HS-5 (cell line): Measurements from ENCODE around the gene LYZL1.
"Not testable (repeated sequence)": the region's sequence is repeated elsewhere in the genome, so short reads cannot be mapped to it uniquely, and the experiment has no call there.

Source experiments
- DNase-seq: peaks from one replicate; pipeline ENCODE4 v3.0.0-alpha.2; 2012; ENCODE audit warnings: low read depth

Gene LYZL1

GRCh38 chr10:29263506-29263905 lies 25.4 kb upstream of the LYZL1 start:
- no peak for DNase-seq

- no peak for DNase-seq
These were observed 23.6 kb upstream of the LYZL1 start for GRCh38 chr10:29265210-29265768.

- no peak for DNase-seq
These were observed 22.2 kb upstream of the LYZL1 start for GRCh38 chr10:29266641-29267040.

GRCh38 chr10:29268011-29268410 lies 20.9 kb upstream of the LYZL1 start:
- no peak for DNase-seq

GRCh38 chr10:29269486-29269885 lies 19.4 kb upstream of the LYZL1 start:
- DNase-seq: no peak

GRCh38 chr10:29270883-29271282 lies 18.0 kb upstream of the LYZL1 start:
- no peak for DNase-seq

- no peak for DNase-seq
These were observed 17.0 kb upstream of the LYZL1 start for GRCh38 chr10:29271877-29272276.

GRCh38 chr10:29273478-29273877 lies 15.4 kb upstream of the LYZL1 start:
- no peak for DNase-seq

GRCh38 chr10:29276251-29276850 lies 12.5 kb upstream of the LYZL1 start:
- DNase-seq: no peak

- DNase-seq: no peak
These were observed 11.6 kb upstream of the LYZL1 start for GRCh38 chr10:29277296-29277695.

GRCh38 chr10:29279779-29280487 lies 8.9 kb upstream of the LYZL1 start:
- no peak for DNase-seq

GRCh38 chr10:29280488-29280840 lies 8.4 kb upstream of the LYZL1 start:
- no peak for DNase-seq

GRCh38 chr10:29285624-29286051 lies 3.2 kb upstream of the LYZL1 start:
- no peak for DNase-seq

- no peak for DNase-seq
These were observed 1.2 kb upstream of the LYZL1 start for GRCh38 chr10:29287635-29288034.

- DNase-seq: not testable (repeated sequence)
These were observed 2.7 kb downstream of the LYZL1 start for GRCh38 chr10:29291561-29291960.

- not testable (repeated sequence) for DNase-seq
These were observed 3.5 kb downstream of the LYZL1 start for GRCh38 chr10:29292406-29292805.

GRCh38 chr10:29295813-29296212 lies 6.9 kb downstream of the LYZL1 start:
- no peak for DNase-seq

GRCh38 chr10:29297678-29298077 lies 8.8 kb downstream of the LYZL1 start:
- DNase-seq: no peak

GRCh38 chr10:29301359-29301910 lies 12.6 kb downstream of the LYZL1 start:
- no peak for DNase-seq

GRCh38 chr10:29302499-29302898 lies 13.6 kb downstream of the LYZL1 start:
- DNase-seq: no peak

GRCh38 chr10:29304264-29304994 lies 15.6 kb downstream of the LYZL1 start:
- DNase-seq: peak; percentile 13

- no peak for DNase-seq
These were observed 16.1 kb downstream of the LYZL1 start for GRCh38 chr10:29304995-29305335.

GRCh38 chr10:29306688-29307087 lies 17.8 kb downstream of the LYZL1 start:
- DNase-seq: no peak
